HG03575 (cell line): ENCODE measurements around the gene C1QTNF12.
"Not testable (repeated sequence)": the region's sequence is repeated elsewhere in the genome, so short reads cannot be mapped to it uniquely, and the experiment has no call there.

ENCODE experiments used
- ATAC-seq: cut with Tn5 transposase; IDR thresholded peaks from one replicate; pipeline ENCODE4 v1.9.1; 2021; ENCODE audit not compliant: unreplicated experiment, insufficient number of reproducible peaks, low FRiP score; ENCODE audit errors: extremely low read depth

Gene C1QTNF12

GRCh38 chr1:1262071-1262470, 15.5 kb upstream of the C1QTNF12 start:
- ATAC-seq = no peak

DNA sequence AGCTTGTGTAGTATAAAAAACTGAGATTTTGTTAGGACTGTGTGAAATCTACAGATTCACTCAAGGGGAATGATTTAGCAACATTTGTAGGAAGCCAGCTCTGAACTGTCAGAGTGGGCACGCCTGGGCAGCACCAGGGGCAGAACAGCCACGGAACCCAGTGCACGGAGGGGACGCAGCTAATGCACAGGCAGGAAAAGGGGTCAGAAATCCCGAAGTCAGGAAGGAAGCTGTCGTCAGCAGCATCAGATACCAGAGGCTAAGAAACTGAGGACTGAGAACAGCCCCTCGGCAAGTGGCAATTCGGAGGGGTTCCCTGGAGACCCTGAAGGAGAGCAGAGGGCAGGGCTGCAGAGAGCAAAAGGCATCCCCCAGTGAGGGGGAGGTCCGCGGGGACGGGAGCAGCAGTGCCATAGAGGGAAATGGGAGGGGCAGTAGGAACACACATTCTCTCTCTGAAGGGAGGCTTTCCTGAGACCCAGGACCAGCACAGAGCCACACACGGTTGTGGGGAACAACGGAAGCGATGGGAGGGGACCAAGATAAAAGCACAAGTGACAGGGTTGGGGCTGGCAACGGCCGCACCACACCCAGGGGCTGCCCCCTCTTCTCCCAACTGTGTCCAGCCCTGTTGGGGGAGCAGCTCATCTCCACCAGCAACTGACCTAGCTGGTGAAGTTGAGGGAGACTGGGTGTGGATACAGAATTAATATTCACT, 14.5 kb upstream of the C1QTNF12 start:
- no peak for ATAC-seq

GRCh38 chr1:1259951-1260600, 13.6 kb upstream of the C1QTNF12 start:
- ATAC-seq = no peak

GRCh38 chr1:1259540-1259939, 13.0 kb upstream of the C1QTNF12 start:
- ATAC-seq = no peak

DNA sequence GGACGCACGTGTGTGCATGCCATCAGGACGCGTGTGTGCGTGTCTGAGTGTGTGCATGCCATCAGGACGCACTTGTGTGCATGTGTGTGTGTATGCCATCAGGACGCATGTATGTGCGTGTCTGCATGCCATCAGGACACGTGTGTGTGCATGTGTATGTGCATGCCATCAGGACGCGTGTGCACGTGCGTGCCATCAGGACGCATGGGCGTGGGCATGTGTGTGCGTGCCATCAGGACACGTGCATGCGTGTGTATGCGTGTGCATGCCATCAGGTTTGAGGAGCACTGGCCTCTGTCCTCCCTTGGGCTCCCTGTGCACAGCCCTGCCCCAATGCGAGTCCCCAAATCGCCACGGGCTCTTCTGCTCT, 12.6 kb upstream of the C1QTNF12 start:
- no peak for ATAC-seq

DNA sequence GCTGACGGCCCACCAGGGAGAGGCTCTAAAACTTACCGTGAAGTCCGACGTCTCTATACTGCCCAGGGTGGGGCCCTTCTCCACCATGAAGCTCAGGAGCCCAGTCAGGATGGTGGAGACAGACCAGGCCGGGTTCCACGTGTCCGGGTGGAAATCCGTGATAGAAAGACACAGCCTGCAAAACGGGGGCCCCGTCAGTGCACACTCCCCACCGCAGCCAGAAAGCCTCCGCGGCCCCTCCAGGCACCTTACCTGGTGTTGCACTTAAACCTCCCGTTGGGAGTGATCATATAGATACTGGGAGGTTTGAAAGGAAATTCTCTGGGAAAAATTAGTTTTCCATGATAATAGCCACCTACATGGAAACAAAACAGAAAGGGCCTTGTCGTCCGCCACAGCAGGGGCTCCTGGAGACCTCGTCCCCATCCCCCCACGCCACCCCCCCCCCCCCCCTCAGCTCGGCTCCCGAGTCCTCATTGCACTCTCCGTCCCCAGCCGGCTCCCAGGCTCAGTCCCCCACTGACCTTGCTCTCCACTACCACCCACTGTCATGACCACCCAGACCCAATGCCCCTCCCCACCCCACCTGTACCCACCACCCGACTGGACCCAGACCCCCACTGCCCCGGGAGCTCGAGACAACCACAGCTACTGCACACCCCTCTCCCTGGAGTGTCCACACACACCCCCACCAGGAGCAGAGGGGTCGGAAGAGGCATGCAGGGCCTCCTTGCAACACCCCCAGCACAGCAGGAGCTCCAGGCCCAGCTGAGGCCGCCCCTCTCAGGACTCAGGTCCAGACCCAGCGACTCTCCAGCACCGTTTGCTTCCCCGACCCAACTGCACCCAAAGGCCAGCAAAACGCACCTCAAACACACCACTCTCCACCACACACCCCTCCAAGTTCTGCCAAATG, 10.7 kb upstream of the C1QTNF12 start:
- ATAC-seq = no peak

GRCh38 chr1:1255611-1256010, 9.1 kb upstream of the C1QTNF12 start:
- ATAC-seq = no peak

DNA sequence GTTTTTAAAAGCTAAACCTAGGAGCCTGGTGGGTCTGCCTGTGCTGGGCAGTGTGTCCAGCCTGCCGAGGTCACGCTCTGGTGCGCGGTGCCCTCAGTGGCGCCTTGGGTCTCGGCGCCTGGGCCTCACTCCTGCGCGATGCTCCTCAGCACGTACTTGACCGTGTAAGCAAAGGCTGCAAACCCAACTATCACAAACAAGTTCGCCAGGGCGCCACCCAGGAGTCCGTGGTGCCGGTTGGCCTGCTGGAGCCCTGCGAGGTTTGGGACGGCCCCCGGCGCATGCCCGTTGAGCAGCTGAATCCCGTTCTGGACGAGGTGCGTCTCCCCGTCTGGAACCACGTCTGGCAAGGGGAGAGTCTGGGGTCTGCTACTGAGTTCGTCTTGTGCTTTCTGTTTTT, 8.6 kb upstream of the C1QTNF12 start:
- ATAC-seq = no peak

DNA sequence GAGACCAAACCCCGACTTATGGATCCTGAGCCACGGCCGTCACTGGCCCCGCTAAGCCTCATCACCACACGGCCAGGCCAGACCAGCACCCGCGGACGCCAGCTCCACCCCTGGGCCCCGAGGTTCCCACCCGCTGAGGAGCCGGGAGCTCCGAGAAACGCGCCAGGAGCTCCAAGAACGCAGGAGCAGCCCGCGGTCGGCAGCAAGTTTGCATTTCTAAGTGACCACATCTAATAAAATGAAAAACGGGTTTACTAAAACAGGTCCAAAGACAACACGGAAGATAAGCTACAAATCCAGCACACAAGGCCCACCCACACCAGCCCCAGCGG, 8.1 kb upstream of the C1QTNF12 start:
- no peak for ATAC-seq

- no peak for ATAC-seq
Measured at GRCh38 chr1:1253972-1254666, 7.6 kb upstream of the C1QTNF12 start.

DNA sequence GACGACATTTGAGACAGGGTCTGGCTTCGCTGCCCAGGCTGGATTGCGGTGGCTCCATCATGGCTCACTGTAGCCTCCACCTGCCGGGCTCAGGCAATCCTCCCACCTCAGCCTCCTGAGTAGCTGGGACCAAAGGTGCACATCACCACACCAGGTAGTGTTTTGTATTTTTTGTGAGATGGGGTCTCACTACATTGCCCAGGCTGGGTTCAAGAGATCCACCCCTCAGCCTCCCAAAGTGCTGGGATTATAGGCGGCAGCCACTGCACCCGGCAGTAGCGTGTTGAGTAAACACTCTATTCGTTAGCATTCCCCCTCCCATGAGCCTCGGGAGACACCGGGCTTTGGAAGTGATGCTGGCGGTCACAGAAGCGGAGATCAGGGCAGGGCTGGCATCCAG, 6.8 kb upstream of the C1QTNF12 start:
- ATAC-seq = no peak

GRCh38 chr1:1250786-1251284, 4.3 kb upstream of the C1QTNF12 start:
- no peak for ATAC-seq

DNA sequence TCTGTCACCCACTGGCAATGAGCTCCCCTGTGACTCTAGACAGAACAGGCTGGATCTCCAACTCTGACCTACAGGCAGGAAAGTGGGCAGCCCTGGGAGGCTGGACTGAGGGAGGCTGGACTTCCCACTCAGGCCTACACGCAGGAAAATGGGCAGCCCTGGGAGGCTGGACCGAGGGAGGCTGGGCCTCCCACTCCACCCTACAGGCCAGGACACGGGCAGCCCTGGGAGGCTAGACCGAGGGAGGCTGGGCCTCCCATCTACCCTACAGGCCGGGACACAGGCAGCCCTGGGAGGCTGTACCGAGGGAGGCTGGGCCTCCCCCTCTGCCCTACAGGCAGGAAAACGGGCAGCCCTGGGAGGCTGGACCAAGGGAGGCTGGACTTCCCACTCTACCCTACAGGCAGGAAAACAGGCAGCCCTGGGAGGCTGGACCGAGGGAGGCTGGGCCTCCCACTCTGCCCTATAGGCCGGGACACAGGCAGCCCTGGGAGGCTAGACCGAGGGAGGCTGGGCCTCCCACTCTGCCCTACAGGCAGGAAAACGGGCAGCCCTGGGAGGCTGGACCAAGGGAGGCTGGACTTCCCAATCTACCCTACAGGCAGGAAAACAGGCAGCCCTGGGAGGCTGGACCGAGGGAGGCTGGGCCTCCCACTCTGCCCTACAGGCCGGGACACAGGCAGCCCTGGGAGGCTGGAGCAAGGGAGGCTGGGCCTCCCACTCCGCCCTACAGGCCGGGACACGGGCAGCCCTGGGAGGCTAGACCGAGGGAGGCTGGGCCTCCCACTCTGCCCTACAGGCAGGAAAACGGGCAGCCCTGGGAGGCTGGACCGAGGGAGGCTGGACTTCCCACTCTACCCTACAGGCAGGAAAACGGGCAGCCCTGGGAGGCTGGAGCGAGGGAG, 1.7 kb upstream of the C1QTNF12 start:
- not testable (repeated sequence) for ATAC-seq

DNA sequence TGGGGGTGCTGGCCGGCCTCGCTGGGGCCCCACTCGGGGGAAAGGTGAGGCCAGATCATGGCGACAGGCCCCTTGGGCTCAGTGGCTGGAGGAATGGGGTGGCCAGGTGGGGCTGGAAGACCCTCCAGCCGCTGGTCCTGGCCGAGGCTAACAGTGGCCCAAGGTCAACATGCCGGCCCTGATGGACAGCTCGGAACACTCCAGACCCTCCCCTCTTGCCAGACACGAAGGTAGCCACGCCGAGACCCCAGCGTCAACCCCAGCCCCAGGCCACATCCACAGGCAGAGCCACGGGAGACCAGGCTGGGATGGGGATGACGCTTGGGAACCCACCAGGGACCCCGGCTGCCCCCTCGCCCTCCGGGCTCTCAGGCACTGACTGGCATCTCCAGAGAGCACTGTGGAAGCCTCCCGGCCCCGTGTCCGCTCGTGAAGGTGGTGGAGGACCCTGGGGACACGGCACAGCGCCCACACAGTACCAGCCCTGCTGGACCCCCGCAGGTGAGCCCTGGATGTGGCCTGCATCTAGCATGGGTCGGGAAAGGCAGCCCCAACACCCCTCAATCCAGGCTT, 905 bp upstream of the C1QTNF12 start:
- no peak for ATAC-seq

DNA sequence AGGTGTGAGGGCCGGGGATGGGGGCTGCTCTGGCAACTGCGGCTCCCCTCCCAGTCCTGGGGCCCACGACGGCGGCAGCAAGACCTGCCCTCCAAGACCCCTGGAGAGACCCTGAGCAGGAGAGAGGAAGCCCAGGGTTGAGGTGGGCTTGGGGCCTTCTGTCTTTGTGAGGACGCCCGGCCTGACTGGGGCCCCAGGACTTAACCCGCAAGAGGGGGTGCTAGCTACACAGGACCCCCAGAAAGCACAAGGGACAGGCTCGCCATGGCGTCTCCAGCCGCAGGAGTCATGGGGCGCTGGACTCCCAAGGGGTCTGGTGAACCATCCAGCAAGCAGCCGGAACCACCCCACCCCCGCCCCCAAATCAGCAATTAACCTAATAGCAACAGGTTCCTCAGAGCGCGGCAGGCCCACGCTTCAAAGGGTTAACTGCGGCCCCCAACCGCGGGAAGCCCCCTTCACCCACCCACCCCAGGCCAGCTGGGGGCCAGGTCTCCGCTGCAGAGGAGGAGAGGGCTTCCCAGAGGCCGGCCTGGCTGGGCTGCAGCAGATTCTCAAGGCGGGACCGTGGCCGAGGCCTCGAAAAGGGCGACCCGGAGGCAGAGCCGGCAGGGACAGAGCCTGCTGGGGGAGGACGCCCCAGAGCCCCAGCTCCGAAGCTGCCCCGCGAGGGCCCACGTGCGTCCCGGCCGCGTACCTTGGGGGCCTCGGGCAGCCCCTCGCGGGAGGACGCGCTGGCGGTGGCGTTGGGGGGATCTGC, 525 bp downstream of the C1QTNF12 start:
- ATAC-seq = no peak

- no peak for ATAC-seq
Measured at GRCh38 chr1:1245178-1245816, 1.2 kb downstream of the C1QTNF12 start.
